AG08395 (cell line): ENCODE results near the gene MEMO1.
"Not testable (repeated sequence)": the region's sequence is repeated elsewhere in the genome, so short reads cannot be mapped to it uniquely, and the experiment has no call there.

Experiments used
- DNase-seq: peaks from one replicate; pipeline ENCODE4 v3.0.0; 2012; ENCODE audit warnings: mixed read lengths, low spot score

MEMO1 gene

DNA sequence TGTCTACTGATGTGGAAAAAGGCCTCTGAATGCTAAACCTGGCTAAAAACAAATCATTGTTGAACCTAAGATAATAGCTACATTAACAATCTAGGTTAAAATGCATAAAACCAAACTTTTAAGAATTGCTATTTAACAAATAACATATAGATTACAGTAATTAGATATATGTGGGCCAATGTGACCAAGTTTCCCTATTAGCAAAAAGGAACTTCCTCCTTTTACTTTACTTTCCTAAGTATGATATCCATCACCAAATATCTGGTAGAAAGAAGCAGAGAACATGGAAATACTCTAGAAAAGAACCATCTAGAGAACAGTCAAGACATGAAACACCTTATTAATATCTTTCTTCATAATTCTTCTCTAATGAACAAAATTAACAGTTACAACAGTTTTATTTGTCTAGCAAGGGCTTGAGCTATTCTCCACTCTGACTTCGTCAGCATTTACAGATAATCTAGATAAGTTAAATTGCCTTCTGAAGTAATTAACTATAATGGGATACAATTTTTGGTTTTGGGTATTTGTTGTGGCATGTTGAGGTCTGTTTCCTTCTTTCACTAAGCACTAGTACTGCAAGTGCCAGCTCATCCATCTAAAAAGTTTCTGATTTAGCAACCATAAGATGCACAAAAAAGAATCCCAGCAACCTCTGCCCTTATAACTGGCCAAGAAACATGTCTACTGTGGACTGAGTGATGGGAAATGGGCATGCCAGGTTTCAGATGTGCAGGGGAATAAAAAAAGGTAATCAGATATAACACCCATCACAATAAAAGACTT lies 53.3 kb downstream of the MEMO1 start:
- DNase-seq, result no peak

DNA sequence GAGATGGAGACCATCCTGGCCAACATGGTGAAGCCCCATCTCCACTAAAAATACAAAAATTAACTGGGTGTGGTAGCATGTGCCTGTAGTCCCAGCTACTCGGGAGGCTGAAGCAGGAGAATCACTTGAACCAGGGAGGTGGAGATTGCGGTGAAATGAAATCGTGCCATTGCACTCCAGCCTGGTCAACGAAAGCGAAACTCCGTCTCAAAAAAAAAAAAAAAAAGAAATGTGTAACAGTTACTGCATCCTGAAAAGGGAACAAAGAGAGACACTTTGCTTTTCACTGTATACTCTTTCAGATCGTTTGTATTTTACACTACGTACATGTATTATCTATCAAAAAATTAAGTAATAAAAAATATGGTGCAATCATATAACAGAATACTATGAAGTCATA lies 53.9 kb downstream of the MEMO1 start:
- DNase-seq, result not testable (repeated sequence)

DNA sequence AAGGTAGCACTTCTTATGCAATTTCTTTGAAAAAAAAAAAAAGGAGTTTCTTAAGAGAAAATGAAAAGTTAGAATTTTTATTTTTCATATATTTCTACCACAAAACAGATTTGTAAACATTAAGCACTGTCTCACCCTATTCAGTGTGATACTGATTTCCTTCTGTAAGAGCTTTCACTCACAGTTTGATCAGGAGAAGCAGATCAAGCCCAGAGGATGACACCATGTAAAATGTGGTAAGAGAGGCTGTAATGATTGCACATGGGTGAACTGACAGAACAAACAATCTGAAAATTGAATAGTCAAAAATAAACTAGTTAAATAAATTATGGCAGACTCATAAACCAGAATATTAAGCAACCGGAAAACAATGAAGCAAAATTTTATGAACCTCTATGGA lies 54.5 kb downstream of the MEMO1 start:
- DNase-seq, result no peak

DNA sequence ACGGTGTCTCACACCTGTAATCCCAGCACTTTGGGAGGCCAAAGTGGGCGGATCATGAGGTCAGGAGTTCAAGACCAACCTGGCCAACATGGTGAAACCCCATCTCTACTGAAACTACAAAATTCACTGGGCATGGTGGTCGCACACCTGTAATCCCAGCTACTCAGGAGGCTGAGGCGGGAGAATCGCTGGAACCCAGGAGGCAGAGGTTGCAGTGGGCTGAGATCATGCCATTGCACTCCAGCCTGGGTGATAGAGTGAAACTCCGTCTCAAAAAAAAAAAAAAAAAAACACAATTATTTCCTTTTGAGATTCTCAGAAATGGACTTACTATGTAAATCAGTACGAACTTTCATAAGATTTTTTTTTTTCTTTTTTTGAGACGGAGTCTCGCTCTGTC lies 57.7 kb downstream of the MEMO1 start:
- DNase-seq, result not testable (repeated sequence)

DNA sequence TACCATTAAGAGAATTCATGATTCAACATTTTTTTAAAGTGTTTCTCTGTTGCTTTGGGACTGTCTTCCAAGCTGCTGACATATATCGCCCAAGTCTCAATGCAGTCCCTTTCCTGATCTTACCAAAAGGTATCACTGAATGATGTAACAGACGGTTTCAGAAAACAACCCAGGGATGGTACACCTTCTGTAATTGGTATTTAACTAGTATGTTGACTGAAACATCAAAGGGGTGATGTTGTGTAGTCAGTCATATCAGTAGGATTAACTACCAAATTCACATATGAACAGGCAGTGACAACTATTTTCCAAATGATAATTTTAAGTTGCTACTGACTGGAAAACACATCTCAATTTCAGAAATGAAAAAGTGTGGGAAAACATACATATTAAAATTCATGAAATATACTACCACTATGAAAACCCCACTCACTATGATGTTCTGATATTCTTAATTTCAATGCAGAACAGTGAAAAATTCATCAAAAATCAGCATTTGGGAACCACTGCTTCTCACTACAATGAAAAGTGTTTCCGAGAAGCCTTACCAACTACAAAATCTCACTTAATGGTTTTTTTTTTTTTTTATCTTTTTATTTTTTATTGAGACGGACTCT lies 59.8 kb downstream of the MEMO1 start:
- DNase-seq, result no peak

DNA sequence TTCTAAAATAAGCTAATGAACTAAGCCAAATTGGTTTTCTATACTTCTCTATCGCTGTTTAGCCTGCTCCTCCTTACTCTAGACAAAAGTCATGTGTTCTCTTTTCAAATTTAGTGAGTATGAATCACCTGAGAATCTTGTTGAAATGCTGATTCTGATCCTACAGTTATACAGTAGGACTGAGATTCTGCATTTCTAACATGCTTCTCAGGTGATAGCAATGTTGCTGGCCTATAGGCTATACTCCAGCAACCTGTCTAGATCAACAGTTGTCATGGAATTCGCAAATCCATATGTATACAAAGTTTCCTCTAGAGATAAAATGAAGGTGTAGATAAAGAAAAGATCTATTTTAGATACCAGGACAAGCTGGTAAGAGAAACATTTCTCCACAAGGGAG lies 62.9 kb downstream of the MEMO1 start:
- no peak for DNase-seq

DNA sequence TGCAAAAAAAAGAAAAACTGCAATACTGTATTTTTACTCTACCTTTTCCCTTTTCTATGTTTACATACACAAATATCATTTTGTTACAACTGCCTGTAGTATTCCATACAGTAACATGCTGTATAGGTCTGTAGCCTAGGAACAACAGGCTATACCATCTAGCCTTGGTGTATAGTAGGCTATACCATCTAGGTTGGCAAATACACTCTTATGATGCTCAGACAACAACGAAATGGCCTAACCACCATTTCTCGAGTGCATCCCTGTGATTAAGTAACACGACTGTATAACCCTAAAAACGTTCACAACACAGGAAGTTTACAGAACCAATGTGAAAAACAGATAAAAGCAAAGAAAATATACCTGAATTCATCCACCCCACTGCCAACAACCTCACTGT lies 64.0 kb downstream of the MEMO1 start:
- DNase-seq, result no peak

DNA sequence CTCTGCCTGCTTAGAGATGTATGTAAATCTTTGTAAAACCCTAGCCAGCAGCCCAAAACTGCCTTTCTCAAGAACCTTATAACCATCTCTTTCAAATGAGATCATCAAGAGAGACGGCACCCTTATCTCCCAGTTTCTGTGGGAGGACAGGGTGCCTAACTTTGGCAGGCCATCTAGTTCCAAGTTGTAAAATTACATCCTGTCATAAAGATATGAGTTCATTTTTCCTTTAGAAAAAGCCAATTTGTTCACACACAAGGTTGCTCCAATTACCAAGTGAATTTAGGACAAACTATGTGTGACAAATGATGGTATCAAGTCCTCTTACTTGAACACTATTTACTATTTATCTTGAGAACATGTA lies 65.3 kb downstream of the MEMO1 start:
- DNase-seq, result no peak

DNA sequence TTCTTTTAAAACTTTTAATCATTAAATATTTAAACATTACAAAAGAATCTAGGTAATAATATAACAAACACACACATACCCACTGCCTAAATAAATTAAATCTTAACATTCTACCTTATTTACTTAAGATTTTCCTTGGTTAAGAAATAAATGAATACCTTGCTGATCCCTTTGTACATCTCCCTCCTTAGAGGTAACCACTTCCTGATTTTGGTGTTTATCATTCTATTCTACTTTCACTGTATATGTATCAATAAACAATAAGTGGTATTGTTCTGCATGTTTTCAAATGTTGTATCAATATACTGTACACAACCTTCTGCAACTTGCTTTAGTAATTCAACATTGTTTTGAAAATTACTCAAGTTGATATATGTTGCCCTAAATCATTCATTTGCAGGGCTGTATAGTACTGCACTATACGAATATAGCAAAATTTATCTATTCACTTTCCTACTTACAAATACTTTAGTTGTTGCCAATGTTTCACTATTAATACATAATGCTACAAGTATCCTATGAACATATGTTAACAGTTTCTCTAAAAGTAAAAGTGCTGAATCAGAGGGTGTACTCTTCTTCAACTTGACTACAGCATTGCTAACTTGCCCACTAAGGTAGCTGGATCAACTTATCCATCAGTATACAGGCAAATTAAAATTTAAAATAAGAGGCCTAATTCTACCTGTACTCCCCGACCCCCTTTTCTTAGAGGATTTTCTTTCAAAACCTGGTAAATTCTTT lies 65.8 kb downstream of the MEMO1 start:
- DNase-seq, result no peak

DNA sequence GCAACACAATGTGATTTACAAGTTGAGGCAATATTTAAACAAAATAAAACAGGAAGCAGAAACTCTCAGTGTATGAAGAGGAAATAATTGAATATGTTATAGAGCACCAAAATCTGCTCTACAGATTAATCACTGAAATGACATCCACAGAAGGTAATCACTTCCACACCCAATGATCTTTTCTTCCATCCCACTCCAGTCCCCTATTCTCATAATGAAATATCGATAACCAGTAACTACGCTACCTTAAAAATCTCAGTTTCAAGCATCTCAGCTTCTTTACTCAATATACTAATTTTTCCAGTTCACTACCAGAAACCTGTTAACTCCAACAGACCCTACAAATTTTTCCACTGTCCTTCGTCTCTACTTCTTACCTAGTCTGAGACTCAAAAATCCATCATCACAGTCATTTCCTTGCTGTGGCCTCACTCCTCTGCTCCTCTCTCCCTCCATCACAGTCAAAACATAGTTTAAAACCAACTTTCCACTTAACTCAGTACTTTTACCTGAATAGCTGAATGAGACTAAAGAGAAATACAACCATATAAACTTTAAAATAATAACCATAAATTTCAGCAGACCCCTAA lies 67.1 kb downstream of the MEMO1 start:
- no peak for DNase-seq

DNA sequence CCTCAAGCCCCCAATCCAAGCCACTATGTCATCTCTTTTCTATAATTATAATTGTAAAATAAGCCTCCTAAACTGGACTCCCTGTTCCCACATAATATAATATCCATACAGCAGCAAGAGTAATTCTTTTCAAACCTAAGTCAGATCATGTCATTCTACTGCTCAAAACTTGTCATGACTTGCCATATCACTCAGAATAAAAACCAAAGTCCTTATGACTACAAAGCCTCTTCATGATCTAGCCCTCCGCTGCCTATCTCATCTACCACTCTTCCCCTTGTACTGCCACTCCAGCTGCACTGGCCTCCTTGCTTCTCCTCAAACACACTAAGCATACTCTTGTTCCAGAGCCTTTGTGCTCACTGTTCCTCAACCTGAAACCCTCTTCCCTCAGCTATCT lies 69.9 kb downstream of the MEMO1 start:
- no peak for DNase-seq

DNA sequence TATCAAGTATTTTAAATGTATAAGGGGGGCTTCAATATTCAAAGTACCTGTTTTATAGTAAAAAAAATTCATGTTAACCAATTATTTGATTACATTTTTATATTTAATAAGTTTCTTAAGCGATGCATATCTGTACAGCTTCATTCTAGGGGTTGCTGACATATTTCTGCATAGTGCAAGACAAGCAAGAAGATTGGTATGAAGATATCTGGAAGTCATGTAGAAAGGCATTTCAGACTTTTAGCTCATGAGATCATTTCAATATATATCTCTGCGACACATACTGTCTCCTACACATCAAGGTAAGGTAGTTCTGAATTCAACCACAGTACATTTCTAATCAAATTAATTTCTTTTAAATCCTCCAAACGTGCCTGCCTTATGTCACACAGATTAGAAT lies 73.1 kb downstream of the MEMO1 start:
- DNase-seq, result no peak

DNA sequence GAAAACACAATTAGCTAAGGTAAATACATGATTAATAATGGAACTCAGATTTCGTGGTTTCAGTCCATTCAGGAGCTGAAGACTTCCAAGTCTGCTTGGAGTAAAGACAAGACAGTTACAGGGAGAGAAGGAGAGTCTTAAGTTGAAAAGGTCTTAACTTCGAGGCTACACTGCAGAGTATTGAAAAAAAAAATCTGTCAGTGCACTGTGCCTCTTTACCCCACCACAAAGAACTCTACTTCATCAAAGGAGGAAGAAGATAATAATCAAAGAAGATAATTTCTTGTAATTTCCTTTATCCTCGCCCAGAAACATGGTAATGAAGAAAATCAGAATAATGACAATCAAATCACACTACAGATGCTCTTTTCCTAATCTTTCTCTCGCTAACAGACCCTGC lies 75.4 kb downstream of the MEMO1 start:
- no peak for DNase-seq

DNA sequence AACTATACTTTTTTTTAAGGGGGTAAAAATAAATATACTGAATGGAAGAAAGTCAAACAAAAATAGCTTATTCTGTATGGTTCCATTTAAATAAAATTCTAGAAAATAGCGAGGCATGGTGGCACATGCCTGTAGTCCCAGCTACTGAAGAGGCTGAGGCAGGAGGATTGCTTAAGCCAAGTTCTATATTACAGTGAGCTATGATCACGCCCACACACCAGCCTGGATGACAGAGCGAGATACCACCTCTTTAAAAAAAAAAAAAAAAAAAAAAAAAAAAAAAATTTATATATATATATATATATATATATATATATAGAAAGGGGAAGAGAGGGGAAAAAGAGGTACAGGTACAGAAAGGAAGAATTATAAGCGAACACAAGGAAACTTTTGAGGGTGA lies 77.7 kb downstream of the MEMO1 start:
- no peak for DNase-seq

DNA sequence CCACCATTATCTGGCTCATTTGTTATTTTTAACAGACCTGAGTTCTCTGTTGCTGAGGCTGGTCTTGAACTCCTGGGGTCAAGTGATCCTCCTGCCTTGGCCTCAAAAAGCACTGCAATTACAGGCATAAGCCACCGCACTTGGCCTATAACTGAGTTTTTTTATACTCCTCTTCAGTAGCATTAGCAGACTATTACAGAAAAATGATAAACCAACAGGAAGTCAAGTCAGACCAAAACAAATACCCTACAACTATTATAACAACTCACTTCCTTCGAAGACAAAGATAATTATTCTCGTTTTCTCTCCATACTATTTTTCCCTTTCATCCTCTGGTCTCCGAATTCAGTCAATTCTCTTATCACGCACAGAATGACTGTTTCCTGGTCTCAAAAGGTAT lies 78.2 kb downstream of the MEMO1 start:
- DNase-seq, result no peak

DNA sequence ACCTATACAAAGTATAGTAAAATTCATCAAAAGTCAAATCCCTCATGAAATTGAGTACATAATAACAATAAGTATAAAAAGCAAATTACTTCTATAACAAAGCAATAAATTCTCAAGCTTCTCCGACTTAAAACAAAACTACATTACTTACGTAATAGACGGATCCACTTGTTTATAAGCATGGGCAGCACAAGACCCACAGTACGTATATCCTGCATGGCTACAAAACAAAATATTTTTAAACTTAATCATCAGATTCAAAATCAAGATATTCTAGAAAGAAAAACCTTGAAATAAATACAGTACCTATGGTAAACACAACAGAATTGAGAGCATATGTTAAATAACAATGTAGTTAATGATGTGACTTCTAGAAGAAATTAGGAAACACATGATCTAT lies 78.9 kb downstream of the MEMO1 start:
- DNase-seq, result no peak

DNA sequence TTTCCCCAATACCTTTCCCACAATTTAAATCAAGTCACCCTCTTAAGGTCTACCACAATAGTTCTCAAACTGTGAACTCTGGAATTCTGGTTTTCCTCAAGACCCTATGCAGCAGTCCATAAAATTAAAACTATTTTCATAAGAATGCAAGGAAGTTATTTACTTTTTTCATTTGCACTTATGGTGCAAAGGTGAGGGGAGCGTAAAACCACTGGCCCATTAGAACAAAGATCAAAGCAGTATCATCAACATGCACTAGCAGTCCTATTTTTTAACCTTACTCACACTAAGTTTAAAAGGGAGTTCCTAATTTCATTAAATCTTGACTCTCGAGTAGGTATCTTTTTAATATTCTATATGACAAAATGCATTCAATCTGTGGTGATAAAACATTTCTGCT lies 85.3 kb downstream of the MEMO1 start:
- no peak for DNase-seq

DNA sequence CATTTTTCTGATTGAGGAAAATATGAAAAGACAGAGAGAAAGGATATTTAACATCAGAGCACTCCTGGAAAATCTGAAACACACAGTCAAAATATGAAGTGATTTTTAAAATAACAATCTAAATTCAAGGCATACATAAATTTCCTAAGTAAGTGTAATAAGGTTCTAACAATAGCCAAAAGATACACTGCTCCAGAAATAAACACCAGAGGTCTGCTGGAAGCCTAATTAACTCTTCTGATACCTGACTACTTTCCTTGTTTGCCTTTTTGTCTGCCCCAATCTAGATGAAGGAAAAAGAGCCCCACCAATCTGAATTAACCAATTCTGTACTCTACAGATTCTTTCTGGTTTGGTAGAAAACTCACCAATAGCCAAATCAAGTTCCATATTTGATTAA lies 87.1 kb downstream of the MEMO1 start:
- no peak for DNase-seq

DNA sequence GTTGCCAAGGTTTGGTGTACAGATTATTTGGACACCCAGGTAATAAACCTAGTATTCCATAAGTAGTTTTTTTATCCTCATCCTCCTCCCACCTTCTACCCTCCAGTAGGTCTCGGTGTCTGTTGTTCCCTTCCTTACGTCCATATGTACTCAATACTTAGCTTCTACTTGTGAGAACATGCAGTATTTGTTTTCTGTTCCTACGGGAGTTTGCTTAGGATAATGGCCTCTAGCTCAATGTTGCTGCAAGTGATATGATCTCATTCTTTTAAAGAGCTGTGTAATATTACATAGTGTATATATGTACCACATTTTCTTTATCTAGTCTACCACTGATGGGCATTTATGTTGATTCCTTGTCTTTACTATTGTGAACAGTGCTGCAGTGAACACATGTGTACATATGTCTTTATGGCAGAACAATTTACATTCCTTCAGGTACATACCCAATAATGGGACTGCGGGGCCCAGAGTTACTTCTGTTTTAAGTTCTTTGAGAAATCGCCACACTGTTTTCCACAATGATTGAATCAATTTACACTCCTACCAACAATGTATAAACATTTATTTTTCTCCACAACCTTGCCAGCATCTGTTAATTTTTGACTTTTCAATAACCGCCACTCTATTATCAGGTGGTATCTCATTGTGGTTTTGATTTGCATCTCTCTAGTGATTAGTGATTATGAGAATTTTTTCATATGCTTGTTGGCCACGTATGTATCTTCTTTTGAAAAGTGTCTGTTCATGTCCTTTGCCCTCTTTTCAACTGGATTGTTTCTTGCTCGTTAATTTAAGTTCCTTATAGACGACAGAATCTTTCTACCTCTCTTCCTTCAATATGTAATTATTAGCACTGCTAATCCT lies 88.0 kb downstream of the MEMO1 start:
- DNase-seq, result no peak

DNA sequence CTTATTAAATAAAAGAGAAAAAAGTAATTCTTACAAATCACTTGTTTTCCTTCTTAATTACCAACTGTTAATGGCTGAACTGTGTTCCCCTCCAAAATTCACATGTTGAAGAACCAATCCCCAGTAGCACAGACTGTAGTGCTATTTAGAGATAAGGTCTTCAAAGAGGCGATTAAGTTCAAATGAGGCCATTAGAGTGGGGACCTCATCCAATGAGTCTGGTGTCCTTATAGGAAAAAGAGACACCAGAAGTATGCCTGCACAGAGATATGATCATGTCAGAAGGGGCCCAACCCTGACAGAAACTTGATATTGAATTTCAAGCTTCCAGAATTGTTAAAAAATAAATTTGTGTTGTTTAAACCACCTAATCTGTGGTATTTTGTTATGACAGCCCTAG lies 89.8 kb downstream of the MEMO1 start:
- DNase-seq, result no peak

DNA sequence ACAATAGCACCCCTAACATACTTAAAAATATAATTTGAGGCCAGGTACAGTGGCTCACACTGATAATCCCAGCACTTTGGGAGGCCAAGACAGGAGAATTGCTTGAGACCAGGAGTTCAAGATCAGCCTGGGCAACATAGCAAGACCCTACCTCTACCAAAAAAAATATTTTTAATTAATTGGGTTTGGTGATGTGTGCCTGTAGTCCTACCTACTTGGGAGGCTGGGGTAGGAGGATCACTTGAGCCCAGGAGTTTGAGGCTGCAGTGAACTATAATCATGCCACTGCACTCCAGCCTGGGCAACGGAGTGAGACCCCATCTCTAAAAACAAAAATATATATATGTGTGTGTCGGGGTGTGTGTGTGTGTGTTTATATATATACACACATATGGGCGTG lies 91.3 kb downstream of the MEMO1 start:
- DNase-seq, result no peak

DNA sequence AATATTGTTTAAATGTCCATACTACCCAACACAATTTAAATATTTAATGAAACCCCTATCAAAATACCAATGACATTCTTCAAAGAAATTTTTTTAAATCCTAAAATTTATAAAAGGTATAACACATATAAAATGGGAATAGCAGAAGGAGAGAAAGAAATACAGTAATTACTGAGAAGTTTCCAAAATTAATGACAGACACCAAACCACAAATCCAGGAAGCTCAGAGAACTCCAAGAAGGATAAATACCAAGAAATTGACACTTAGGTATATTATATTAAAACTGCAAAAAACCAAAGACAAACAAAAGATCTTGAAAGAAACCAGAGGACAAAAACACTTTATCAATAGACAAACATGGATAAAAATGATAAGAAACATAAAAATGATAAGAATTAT lies 101.1 kb downstream of the MEMO1 start:
- DNase-seq, result no peak
